DOHH2 (cell line): ENCODE results near the gene PTPRN2.

Experiments used
- H3F3A ChIP-seq: fragments of 200-600 bp; sonication (generic), shearing (Covaris generic); 2 replicates; pipeline ENCODE4 v1.6.0; 2016; ENCODE audit warnings: antibody characterized with exemption, mild to moderate bottlenecking; ENCODE audit not compliant: control insufficient read depth, insufficient read depth
- H3K27ac ChIP-seq: fragments of 200-600 bp; sonication (generic); 2 replicates; pipeline ENCODE4 v1.5.1; 2014; ENCODE audit warnings: low read depth, mild to moderate bottlenecking, low read length, moderate library complexity
- H3K27me3 ChIP-seq: fragments of 200-600 bp; sonication (generic); 2 replicates; pipeline ENCODE4 v1.6.1; 2014; ENCODE audit warnings: mild to moderate bottlenecking, low read length, mixed read lengths; ENCODE audit not compliant: control insufficient read depth
- H3K36me3 ChIP-seq: fragments of 200-600 bp; sonication (generic); 2 replicates; pipeline ENCODE4 v1.6.1; 2014; ENCODE audit warnings: mild to moderate bottlenecking, low read length, moderate library complexity, mixed read lengths; ENCODE audit not compliant: control insufficient read depth
- H3K4me1 ChIP-seq: fragments of 200-600 bp; sonication (generic); 2 replicates; pipeline ENCODE4 v1.6.1; 2014; ENCODE audit warnings: mild to moderate bottlenecking, low read length, mixed read lengths; ENCODE audit not compliant: control insufficient read depth
- H3K4me2 ChIP-seq: fragments of 200-600 bp; sonication (generic); 2 replicates; pipeline ENCODE4 v1.6.0; 2014; ENCODE audit warnings: mild to moderate bottlenecking, low read length, moderate library complexity
- H3K4me3 ChIP-seq: fragments of 200-600 bp; sonication (generic); 2 replicates; pipeline ENCODE4 v1.5.1; 2014; ENCODE audit warnings: mild to moderate bottlenecking, low read length, mixed read lengths
- H3K79me2 ChIP-seq: fragments of 200-600 bp; sonication (generic); 2 replicates; pipeline ENCODE4 v1.6.1; 2014; ENCODE audit warnings: mild to moderate bottlenecking, low read length, mixed read lengths; ENCODE audit not compliant: control insufficient read depth
- H3K9me2 ChIP-seq: fragments of 200-600 bp; sonication (generic); replicated peaks from 2 replicates; pipeline ENCODE4 v1.6.1; 2014; ENCODE audit warnings: mild to moderate bottlenecking, low read length, mixed read lengths; ENCODE audit not compliant: control insufficient read depth
- H3K9me3 ChIP-seq: fragments of 200-600 bp; sonication (generic); 2 replicates; pipeline ENCODE4 v1.6.1; 2014; ENCODE audit warnings: antibody characterized with exemption, low read length, mixed read lengths; ENCODE audit not compliant: control insufficient read depth, insufficient read depth
- H4K20me1 ChIP-seq: fragments of 200-600 bp; sonication (generic); 2 replicates; pipeline ENCODE4 v1.6.0; 2014; ENCODE audit warnings: low read depth, mild to moderate bottlenecking, antibody characterized with exemption, low read length, moderate library complexity; ENCODE audit not compliant: control insufficient read depth, insufficient read depth
- CTCF ChIP-seq: fragments of 200-600 bp; sonication (generic); IDR thresholded peaks from one replicate; pipeline ENCODE4 v1.5.1; 2014; ENCODE audit warnings: antibody characterized with exemption, mild to moderate bottlenecking, low read depth, low read length; ENCODE audit not compliant: poor library complexity, severe bottlenecking
- EZH2phosphoT487 ChIP-seq: fragments of 200-600 bp; sonication (generic); IDR thresholded peaks from 2 replicates; pipeline ENCODE4 v1.6.1; 2017; ENCODE audit warnings: borderline replicate concordance, mild to moderate bottlenecking, antibody characterized with exemption, low read length, moderate library complexity, mixed read lengths

Gene PTPRN2

GRCh38 chr7:157560258-157560654 lies 1027.4 kb downstream of the PTPRN2 start:
- H3K9me3 ChIP-seq, result peaks cover 70% of the 10 kb centered on the region
- no peaks in the 10 kb centered on the region for H3K27me3 ChIP-seq
- TF ChIP-seq CTCF, result no peak
- TF ChIP-seq EZH2phosphoT487, result no peak
- no peaks in the 10 kb centered on the region for H3K79me2 ChIP-seq
- H3K36me3 ChIP-seq, result no peaks in the 10 kb centered on the region
- no peaks in the 10 kb centered on the region for H3K4me1 ChIP-seq
- H3K27ac ChIP-seq, result no peak overlapping the region
- no peak overlapping the region for H3K4me3 ChIP-seq
- H4K20me1 ChIP-seq, result no peaks in the 10 kb centered on the region
- H3K4me2 ChIP-seq, result no peak overlapping the region
- no peaks in the 10 kb centered on the region; the same call in 1 of the 2 replicates for H3F3A ChIP-seq
- H3K9me2 ChIP-seq, result no peaks in the 10 kb centered on the region; the same call in 1 of the 2 replicates

GRCh38 chr7:157559596-157560257 lies 1027.9 kb downstream of the PTPRN2 start:
- no peaks in the 10 kb centered on the region for H3K36me3 ChIP-seq
- H3K9me2 ChIP-seq, result no peaks in the 10 kb centered on the region; the same call in 1 of the 2 replicates
- no peak for TF ChIP-seq EZH2phosphoT487
- no peak for TF ChIP-seq CTCF
- H3K4me1 ChIP-seq, result no peaks in the 10 kb centered on the region
- H3K79me2 ChIP-seq, result no peaks in the 10 kb centered on the region
- H3K27ac ChIP-seq, result no peak overlapping the region
- H4K20me1 ChIP-seq, result no peaks in the 10 kb centered on the region
- H3K9me3 ChIP-seq, result peaks cover 67% of the 10 kb centered on the region
- no peaks in the 10 kb centered on the region for H3K27me3 ChIP-seq
- H3K4me3 ChIP-seq, result no peak overlapping the region
- H3K4me2 ChIP-seq, result no peak overlapping the region
- no peaks in the 10 kb centered on the region; the same call in 1 of the 2 replicates for H3F3A ChIP-seq

DNA sequence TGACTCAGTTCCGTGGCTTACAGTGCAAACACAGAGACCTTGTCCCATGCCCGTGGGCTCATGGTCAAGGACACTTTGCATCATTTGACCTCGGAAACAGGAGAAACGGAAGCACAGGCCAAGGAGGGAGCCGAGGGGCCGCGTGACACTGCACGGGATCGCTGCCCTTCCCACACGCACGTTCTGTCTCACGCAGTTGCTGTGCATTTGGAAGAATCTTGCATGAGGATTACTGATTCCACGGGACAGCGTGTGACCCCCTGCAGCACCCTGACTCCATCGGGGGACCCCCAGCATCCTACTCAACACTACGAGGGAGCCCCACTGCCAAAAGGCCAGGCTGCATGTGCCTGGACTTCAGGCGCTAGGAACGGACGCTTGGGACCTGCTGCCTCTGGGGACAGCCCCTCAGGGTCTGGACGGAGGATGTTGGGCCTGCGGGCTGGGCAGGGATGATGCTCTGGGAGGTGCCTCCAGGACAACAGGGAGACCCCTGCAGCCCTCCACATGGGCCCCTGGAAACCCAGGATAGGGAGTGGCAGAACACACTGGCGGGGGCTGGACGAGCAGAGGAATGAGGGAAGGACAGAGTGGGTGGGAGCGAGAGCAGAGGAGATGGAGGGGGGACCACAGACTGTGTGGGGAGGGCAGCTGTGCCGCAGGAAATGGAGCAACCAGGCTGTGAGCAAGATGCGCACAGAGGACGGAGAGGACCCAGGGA lies 1028.6 kb downstream of the PTPRN2 start:
- H3K9me3 ChIP-seq, result peaks cover 63% of the 10 kb centered on the region
- TF ChIP-seq CTCF (no peak), EZH2phosphoT487 (no peak)

More for the DNA sequence above, 1028.6 kb downstream of the PTPRN2 start:
- H3K4me3 ChIP-seq, result no peak overlapping the region
- H3K4me2 ChIP-seq, result no peak overlapping the region
- no peaks in the 10 kb centered on the region for H3K36me3 ChIP-seq
- H3K9me2 ChIP-seq, result no peaks in the 10 kb centered on the region; the same call in 1 of the 2 replicates
- H3K27ac ChIP-seq, result no peak overlapping the region
- no peaks in the 10 kb centered on the region for H3K79me2 ChIP-seq
- H4K20me1 ChIP-seq, result no peaks in the 10 kb centered on the region
- no peaks in the 10 kb centered on the region for H3K27me3 ChIP-seq
- no peaks in the 10 kb centered on the region; the same call in 1 of the 2 replicates for H3F3A ChIP-seq
- no peaks in the 10 kb centered on the region for H3K4me1 ChIP-seq
